ENCODE data around the gene POLH.
"Not testable (repeated sequence)": the region's sequence is repeated elsewhere in the genome, so short reads cannot be mapped to it uniquely, and the experiment has no call there.

The POLH gene

DNA sequence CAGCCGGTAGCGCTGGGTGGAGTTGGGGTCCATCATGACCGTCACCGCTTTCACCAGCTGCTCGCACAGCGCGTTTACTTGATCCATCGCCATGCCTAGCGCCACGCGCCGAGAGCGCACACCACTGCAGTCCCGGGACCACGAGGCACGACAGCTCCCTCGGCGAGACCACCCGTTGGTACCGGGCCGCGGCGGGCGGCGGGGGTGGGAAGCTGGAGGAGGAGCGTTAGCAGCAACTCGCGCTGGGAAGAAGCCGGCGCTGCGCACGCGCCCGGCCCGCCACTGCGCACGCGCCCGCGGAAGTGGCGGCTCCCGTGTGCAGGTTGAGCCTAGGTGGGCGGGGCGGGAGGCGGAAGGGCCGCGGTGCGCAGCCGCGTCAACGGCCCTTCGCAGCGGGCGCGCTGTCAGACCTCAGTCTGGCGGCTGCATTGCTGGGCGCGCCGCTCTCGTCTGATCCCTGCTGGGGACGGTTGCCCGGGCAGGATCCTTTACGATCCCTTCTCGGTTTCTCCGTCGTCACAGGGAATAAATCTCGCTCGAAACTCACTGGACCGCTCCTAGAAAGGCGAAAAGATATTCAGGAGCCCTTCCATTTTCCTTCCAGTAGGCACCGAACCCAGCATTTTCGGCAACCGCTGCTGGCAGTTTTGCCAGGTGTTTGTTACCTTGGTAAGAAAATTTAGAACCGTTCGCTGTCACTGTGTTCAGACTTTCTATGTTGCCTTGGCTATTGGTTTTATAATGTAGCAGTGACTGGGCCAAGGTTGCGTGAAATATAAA, at the start of gene POLH, which contains the start of gene XPO5:
Gene POLH (plus strand): TSS at position 414 of the 780 bp plus-strand sequence. CDS start 6,135 bp downstream, outside the sequence.
Gene XPO5 (minus strand): TSS at position 267 of the 780 bp plus-strand sequence. CDS start 174 bp downstream, at position 93.
- peak; percentile 61 for DNase-seq (ENCODE audit: low read depth, low spot score)

DNA sequence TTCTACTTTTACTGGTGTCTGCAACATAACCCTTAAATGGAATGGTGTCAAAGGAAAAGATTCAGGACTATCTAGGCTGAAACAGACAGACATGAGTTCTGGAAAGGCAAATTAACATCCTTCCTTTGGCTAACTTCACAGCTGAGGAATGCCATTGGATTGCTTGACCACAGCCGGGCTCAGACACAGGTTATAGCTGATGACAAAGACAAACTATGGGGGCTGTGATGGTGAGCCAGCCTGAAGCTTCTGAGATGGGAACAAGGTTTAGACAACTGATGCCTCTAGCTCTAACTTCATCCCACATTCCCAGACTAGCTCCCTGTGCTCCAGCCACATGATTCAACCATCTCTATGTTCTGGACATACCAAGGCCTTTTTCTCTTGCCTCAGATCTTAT, 43.8 kb upstream of the POLH start:
- DNase-seq (ENCODE audit: low read depth, low spot score), result no peak

DNA sequence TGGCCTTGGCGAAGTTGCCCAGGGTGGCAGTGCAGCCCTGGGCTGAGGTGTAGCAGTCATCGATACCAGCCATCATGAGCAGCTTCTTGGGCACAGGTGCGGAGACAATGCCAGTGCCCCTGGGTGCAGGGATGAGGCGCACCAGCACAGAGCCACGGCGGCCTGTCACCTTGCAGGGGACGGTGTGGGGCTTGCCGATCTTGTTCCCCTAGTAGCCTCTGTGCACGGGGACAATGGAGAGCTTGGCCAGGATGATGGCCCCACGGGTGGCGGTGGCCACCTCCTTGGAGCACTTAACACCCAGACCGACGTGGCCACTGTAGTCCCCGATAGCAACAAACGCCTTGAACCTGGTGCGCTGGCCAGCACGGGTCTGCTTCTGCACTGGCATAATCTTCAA, 37.0 kb upstream of the POLH start:
- DNase-seq (ENCODE audit: low read depth, low spot score), result not testable (repeated sequence)

DNA sequence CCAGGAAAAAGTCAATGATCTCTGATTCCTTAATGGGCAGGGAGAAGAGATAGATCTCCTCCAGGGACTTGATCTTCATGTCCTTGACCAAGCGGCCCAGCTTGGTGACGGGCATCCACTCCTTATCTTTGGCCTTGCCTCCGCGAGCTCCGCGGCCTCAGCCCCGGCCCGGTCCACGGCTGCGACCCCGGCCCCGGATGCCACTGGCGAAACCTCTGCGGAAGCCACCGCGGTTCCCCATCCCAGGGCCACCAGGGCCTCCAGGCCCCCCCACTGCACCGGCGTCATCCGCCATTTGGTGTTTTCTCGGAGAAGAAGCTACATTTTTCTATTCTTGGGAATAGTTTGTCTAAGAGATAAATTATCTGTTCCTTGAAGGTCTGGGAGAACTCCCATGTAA, 36.6 kb upstream of the POLH start:
- DNase-seq (ENCODE audit: low read depth, low spot score), result not testable (repeated sequence)

DNA sequence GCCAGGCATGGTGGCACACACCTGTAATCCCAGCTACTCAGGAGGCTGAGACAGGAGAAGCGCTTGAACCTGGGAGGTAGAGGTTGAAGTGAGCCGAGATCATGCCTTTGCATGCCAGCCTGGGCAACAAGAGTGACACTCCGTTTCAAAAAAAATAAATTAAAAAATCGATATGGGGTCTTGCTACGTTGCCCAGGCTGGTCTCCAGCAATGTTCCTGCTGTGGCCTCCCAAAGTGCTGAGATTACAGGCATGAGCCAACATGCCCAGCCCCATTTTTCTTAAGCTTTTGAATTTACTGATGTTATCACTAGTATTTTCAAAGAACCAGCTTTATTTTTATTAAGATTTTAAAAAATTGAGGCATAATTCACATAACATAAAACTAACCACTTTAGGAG, 35.5 kb upstream of the POLH start:
- no peak for DNase-seq (ENCODE audit: low read depth, low spot score)

DNA sequence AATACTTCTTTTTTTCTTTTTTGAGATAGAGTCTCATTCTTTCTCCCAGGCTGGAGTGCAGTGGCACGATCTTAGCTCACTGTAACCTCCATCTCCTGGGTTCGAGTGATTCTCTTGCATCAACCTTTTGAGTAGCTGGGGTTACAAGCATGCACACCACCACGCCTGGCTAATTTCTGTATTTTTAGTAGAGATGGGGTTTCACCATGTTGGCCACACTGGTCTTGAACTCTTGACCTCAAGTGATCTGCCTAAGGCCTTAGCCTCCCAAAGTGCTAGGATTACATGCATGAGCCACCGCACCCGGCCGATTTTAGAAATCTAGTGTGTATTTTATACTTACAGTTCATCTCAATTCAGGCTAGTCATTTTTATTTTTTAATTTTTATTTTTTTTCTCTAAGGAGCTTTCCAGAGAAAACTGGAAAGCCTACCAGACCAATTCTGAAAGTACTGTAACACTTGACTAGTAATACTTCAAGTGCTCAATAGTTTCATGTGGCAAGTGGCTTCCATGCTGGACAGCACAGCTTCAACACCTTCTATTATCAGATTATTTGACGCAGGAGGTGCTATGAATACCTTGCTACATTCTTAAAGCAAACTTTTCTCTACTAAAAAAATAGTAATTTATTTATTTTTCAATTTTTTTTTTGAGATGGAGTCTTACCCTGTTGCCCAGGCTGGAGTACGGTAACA, 34.1 kb upstream of the POLH start:
- DNase-seq (ENCODE audit: low read depth, low spot score), result no peak

DNA sequence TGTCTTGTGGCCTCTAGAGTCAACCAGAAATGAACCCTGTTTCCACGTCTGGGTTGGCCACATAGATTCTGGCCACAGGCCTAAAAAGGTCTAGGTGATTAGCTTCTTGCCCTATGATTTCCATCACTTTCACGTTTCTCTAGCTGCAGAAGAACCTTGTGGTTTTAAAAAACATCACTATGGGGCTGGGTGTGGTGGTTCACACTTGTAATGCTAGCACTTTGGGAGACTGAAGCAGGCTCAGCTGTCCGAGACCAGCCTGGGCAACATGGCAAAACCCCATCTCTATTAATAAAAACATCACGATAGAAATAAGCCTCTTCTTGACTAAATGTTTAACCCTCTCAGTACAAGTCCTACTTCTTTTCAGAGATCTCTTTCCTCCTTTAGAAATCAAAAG, 31.5 kb upstream of the POLH start:
- DNase-seq (ENCODE audit: low read depth, low spot score), result no peak

DNA sequence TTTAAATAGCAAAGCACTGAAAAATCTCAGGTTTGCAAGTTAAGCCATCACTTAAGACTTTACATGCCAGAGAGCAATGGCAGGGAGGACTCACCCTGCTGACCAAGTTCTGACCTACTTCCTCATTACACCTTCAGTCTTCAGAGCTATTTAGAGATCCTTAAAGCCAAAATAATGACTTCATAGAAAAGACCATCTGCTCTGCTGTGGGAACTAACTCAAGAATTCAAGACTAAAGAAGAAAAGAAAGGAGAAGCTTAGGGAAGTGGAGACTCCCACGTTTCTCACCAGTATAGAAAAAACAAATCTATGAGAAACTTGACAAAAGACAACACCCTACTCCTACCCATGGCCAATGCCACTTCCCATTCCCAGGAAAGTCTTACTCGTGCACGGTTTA, 28.8 kb upstream of the POLH start:
- no peak for DNase-seq (ENCODE audit: low read depth, low spot score)

DNA sequence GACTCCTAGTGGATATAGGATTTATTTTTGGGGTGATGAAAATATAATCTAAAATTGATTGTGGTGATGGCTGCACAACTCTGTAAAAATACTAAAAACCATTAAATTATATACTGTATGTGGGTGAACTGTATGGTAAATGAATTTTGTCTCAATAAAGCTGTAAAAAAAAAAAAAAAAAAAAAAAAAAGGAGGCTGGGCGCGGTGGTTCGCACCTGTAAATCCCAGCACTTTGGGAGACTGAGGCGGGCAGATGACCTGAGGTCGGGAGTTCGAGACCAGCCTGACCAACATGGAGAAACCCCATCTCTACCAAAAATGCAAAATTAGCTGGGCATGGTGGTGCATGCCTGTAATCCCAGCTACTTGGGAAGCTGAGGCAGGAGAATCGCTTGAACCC, 18.4 kb upstream of the POLH start:
- DNase-seq (ENCODE audit: low read depth, low spot score), result not testable (repeated sequence)

DNA sequence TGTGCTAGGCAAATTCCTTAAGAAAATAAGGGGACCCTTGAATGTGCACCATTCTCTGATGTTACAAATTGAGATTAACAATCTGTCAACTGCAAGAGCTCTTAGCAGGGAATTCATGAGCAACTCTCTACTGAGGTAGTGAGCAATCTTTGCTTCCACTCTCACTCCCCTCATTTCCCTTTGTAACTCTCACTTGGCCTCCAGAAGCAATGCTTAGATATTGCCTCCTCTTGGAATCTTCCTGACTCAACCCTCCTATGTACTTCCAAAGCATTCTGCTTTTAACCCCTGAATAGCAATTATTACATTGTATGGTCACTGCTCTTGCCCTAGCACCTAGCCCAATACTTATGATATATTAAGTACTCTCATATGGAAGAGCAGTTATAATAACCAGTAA, 16.7 kb upstream of the POLH start:
- no peak for DNase-seq (ENCODE audit: low read depth, low spot score)

DNA sequence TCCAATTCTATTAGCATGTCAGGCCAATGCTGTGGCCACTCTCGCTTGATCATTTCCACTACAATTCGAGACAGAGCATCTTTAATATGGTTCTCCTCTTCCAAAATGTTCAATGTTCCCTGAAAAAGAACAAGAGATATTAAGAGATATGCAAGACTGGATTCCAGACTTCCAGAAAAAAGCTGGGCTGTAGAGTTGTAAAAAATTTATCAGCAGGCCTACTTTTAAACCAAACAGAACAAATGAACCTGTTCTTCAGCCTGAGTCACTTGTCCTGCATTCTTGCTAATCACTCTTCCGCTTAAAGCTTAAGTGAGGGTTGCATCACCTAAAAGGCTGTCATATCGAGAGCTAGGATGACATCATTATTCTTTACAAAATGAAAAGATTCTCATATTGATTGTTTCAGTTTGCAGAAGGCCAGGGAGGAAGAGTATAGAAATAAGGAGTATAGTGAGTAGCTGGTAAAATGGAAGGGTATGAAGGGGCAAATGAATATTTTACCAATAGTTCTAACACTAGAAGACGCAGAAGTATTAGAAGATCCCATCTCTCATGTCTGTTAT, 5.0 kb upstream of the POLH start:
- no peak for DNase-seq (ENCODE audit: low read depth, low spot score)

DNA sequence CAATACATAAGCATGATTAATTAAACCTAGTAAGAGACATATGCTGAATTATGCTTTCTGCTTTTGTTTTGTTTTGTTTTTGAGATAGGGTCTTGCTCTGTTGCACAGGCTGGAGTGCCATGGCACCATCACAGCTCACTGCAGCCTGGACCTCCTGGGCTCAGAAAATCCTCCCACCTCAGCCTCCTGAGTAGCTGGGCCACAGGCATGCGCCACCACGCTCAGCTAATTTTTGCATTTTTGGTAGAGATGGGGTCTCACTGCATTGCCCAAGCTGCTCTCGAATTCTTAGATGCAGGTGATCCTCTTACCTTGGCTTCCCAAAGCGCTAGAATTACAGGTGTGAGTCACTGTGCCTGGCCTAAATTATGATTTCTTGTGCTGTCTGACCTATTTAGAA, 4.0 kb upstream of the POLH start:
- DNase-seq (ENCODE audit: low read depth, low spot score), result no peak

DNA sequence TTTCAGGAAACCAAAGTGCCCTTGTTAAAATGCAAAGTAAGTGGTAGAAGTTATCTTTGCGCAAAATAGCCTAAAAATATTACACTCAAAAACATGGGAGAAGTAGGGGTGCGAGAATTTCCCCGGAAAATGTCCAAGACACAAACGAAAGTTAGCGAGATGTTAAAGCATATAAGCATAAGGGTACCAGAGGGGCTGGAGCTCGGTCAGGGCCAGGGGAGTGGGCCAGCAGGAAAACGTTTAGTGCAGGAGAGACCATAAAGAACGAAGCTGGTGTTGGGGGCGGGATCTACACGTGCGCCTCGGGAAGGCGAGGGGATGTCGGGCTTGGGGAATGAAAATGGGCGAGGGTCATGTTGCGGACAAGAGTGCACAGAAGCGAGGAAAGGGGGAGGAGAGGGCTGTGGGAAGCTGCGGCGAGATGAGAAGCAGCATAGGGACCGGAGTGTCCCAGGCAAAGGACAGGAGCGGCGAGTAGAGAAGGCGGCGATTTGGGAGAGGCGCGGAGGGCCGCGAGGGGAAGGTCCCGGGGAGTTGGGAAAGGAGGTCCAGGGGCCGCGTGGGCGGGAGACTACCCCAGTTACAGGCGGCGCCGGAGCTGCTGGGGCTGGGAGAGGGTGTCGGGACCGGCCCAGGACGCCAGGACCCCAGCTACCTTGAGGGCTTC, 747 bp upstream of the POLH start:
- peak; percentile 12 for DNase-seq (ENCODE audit: low read depth, low spot score)

DNA sequence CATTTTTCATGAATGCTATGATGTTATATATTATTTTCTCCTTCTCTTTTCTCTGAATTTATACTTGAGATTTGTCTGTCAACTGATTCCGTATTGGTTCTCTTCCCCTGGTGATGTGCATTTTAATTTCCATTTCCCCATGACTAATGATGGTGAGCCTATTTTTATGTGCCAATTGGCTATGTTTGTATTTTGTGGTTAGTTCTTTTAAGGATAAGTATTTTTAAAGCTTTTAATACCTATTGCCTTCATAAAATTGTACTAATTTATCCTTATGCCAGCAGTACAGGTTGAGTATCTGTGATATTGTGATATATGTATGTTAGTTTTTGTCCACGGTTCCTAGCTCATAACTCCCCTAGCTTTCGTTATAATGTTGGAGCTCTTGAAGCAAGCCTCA, 2.8 kb downstream of the POLH start:
- no peak for DNase-seq (ENCODE audit: low read depth, low spot score)

DNA sequence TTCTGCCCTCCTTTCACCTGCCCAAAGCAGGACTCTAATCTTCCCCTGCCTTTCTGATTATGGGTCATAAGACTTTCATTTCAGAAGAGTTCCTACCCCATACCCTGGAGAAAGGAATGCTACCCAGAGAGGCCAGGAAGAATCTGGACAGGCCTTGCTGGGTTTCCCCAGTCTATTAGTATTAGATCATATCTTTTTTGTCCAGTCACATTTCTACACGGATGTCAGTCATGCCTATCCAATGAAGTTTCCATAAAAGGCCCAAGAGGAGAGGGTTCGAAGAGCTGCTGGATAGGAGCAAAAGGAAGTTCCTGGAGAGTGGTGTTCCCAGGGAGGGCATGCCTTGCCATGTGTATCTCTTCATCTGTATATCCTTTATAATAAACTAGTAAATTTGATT, 3.2 kb downstream of the POLH start:
- no peak for DNase-seq (ENCODE audit: low read depth, low spot score)

DNA sequence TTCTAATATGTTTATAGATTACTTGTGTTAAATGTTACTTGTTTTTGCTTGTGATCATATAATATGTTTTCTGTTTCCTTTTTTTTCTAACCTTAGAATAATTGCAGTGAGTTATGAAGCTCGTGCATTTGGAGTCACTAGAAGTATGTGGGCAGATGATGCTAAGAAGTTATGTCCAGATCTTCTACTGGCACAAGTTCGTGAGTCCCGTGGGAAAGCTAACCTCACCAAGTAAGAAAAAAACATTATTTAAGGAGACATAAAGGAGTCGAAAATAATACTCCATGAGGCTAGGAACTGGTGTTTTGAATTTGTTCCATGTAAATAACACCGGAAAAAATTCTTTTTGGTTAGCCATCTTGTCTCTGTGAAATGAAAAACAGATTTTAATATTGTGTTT, 6.9 kb downstream of the POLH start:
- no peak for DNase-seq (ENCODE audit: low read depth, low spot score)

DNA sequence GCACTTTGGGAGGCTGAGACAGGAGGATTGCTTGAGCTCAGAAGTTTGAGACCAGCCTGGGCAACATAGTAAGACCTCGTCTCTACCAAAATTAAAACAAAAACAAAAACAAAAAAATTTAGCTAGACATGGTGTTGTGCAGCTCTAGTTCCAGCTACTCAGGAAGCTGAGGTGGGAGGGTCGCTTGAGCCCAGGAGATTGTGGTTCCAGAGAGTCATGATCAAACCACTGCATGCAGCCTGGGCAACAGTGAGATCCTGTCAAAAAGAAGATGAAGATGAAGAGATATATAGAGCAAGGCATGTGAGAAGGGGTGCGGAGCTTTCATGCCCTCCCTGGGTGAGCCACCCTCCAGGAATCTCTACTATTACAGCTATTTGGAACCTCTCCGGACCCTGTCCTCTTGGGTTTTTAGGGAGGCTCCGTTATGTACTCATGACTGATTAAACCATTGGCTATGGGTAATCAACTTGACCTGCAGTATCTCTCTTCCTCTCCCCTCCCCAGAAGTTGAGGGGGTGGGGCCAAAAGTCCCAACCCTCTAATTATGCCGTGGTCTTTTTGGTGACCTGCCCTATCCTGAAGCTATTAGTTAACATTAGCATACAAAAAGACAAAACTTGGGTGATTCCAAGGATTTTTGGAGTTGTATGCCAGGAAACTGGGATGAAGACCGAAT, 9.0 kb downstream of the POLH start:
- no peak for DNase-seq (ENCODE audit: low read depth, low spot score)

DNA sequence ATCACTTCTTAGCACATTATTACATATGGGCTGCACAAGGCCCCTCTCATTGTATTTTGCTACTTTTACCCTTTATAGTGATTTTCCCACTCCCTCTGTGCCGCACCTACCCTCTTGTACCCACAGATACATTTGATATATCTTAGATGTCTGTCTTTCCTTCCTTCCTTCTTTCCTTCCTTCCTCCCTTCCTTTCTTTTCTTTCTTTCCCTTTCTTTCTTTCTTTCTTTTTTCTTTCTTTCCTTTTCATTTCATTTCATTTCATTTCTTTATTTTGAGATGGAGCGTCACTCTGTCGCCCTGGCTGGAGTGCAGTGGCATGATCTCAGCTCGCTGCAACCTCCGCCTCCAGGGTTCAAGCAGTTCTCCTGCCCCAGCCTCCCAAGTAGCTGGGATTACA, 12.2 kb downstream of the POLH start:
- DNase-seq (ENCODE audit: low read depth, low spot score), result no peak

DNA sequence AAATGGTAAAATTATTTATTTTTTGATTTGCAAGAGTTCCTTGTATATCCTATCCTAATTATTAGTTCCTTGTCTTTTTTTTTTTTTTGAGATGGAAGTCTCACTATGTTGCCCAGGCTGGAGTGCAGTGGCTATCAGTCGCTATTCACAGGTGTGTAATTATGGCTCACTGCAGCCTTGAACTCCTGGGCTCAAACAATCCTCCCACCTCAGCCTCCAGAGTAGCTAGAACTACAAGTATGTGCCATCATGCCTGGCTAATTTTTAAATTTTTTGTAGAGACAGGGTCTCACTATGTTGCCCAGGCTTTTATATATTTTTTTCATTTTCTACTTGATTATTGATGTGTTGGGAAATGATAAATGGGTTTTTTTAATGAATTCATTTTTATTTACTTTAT, 13.6 kb downstream of the POLH start:
- not testable (repeated sequence) for DNase-seq (ENCODE audit: low read depth, low spot score)

DNA sequence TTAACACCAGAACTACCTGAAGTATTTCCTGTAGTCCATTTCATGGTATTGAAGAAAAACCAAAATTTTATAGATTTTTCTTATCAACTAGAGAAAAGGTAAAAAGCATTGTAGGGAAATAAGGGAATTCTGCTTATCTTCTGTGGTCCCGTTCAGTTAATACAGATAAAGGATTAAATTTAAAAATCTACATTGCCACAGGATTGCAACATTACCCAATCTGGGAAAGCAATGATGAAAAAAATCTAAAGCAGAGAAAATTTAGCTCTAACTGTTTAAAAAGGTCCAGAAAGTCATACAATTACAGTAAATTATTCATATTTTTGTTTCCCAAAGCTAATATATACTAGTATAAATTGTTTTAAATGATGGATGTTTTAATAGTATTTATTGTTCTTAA, 18.0 kb downstream of the POLH start:
- DNase-seq (ENCODE audit: low read depth, low spot score), result no peak

DNA sequence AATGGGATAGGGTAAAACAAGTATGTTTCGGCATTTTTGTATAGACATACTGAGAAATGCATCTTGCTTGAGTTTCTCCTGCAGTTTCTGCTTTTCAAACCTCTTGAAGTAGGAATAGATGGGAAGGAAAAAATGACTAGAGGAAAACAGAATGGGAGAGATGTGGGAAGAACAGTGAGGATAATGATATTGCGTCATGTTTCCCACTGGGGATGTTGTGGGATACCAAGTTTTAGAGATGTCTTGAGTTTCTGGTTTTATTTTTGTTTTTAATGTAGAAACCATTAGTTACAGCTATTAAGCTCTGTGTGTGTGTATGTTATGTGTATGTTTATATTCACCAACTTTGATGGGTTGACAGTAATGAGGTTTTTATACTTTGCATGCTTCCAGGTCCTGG, 24.6 kb downstream of the POLH start:
- DNase-seq (ENCODE audit: low read depth, low spot score), result no peak

DNA sequence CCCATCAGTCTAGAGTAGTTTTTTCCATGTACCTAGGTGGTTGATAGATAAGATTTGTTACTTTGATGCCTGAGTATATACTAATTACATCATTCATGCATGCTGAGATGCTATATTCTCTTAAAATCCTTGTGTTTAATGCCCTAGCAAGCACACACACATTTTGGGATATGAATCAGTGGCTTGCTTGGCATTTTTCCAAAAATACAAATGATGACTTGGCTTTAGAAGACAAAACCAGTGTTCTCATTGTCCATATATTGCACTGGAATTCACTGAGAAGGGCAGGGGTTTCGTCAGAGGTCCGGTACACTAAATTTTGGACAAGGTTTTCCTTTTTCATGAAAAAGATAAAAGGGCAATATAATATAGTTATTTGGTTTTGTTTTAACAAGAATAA, 28.2 kb downstream of the POLH start:
- no peak for DNase-seq (ENCODE audit: low read depth, low spot score)

Data from iPS DF 19.7 (cell line).